K562 (cell line): ENCODE measurements around the gene GDAP1L1. TPM values are rescaled to one million over a fixed set of nuclear protein-coding genes. Genes with fewer than 3 reads are reported as not detected.

Experiments
- CEBPG ChIP-seq, 3 experiments: fragments of 200-800 bp in 1 of 3; sonication (Bioruptor generic) in 1 of 3; sonication (generic) in 1 of 3; formaldehyde crosslinking in 1 of 3; IDR thresholded peaks in 2 of 3; conservative IDR thresholded peaks in 1 of 3; 2 replicates each; pipeline versions ENCODE4 v1.6.1 to v1.8.0; 2016 to 2022; ENCODE audit warnings: missing compliant biosample characterization in 2 of 3, missing genetic modification characterization in 2 of 3, mild to moderate bottlenecking in 1 of 3, missing genetic modification reagents in 1 of 3
- DACH1 ChIP-seq: fragments of 450-650 bp; IDR thresholded peaks from 2 replicates; pipeline ENCODE4 v1.6.1; 2018; ENCODE audit not compliant: partially characterized antibody
- EGR1 ChIP-seq: fragments of 450-650 bp; conservative IDR thresholded peaks from 2 replicates; pipeline ENCODE4 v1.6.1; 2017; ENCODE audit warnings: mild to moderate bottlenecking
- EP400 ChIP-seq: fragments of 450-650 bp; IDR thresholded peaks from 2 replicates; pipeline ENCODE4 v1.6.1; 2017; ENCODE audit warnings: antibody characterized with exemption, mild to moderate bottlenecking, moderate library complexity
- HNRNPL ChIP-seq: fragments of 200-400 bp; formaldehyde crosslinking; IDR thresholded peaks from 2 replicates; pipeline ENCODE4 v1.6.1; 2017; ENCODE audit warnings: low read depth, mild to moderate bottlenecking, low read length
- KLF6 ChIP-seq: fragments of 250-450 bp; sonication (Bioruptor Pico); IDR thresholded peaks from 2 replicates; pipeline ENCODE4 v1.4.0; 2020; ENCODE audit warnings: mild to moderate bottlenecking, moderate library complexity, borderline replicate concordance
- MTA3 ChIP-seq: fragments of 450-650 bp; formaldehyde crosslinking; IDR thresholded peaks from 2 replicates; pipeline ENCODE4 v1.6.1; 2017; ENCODE audit warnings: mild to moderate bottlenecking, borderline replicate concordance
- MYNN ChIP-seq, 2 experiments: sonication (generic); formaldehyde crosslinking in 1 of 2; IDR thresholded peaks; 2 replicates each; pipeline versions ENCODE4 v1.5.0 to v1.6.1; 2016 to 2020; ENCODE audit warnings: antibody characterized with exemption in 1 of 2, missing genetic modification reagents in 1 of 2
- PCBP2 ChIP-seq: fragments of 200-400 bp; formaldehyde crosslinking; IDR thresholded peaks from 2 replicates; pipeline ENCODE4 v1.6.1; 2018; ENCODE audit warnings: low read length, low read depth, mild to moderate bottlenecking, moderate library complexity; ENCODE audit not compliant: poor library complexity, severe bottlenecking
- SIRT6 ChIP-seq: IDR thresholded peaks from one replicate; pipeline ENCODE4 v1.6.1; 2012; ENCODE audit warnings: low read depth, mild to moderate bottlenecking, control low read depth, inconsistent platforms, low read length, moderate library complexity
- SMARCA4 ChIP-seq: fragments of 450-650 bp; IDR thresholded peaks from 2 replicates; pipeline ENCODE4 v1.6.1; 2016
- TCF3 ChIP-seq: sonication (generic); formaldehyde crosslinking; IDR thresholded peaks from 2 replicates; pipeline ENCODE4 v1.4.0; 2020; ENCODE audit warnings: mild to moderate bottlenecking, missing genetic modification reagents
- U2AF1 ChIP-seq: fragments of 200-400 bp; formaldehyde crosslinking; optimal IDR thresholded peaks from 2 replicates; pipeline ENCODE3; 2017; ENCODE audit warnings: mild to moderate bottlenecking, low read depth, low read length, moderate library complexity
- ZFX ChIP-seq: sonication (generic); formaldehyde crosslinking; IDR thresholded peaks from 2 replicates; pipeline ENCODE4 v1.8.0; 2022; ENCODE audit warnings: mild to moderate bottlenecking, missing genetic modification reagents, moderate library complexity
- ZNF324 ChIP-seq: fragments of 250-450 bp; sonication (Bioruptor Pico); IDR thresholded peaks from 2 replicates; pipeline ENCODE4 v1.4.0; 2020; ENCODE audit warnings: mild to moderate bottlenecking
- ZNF583 ChIP-seq: fragments of 250-450 bp; sonication (Bioruptor Pico); IDR thresholded peaks from 2 replicates; pipeline ENCODE4 v1.4.0; 2020
- ZSCAN32 ChIP-seq: fragments of 450-650 bp; formaldehyde crosslinking; IDR thresholded peaks from 2 replicates; pipeline ENCODE4 v1.4.0; 2020; ENCODE audit warnings: mild to moderate bottlenecking, moderate library complexity
- ZZZ3 ChIP-seq: fragments of 450-650 bp; IDR thresholded peaks from 2 replicates; pipeline ENCODE4 v1.6.1; 2016; ENCODE audit warnings: antibody characterized with exemption, mild to moderate bottlenecking, moderate library complexity
- polyA plus RNA-seq, 8 experiments: library from polyadenylated mRNA; depleted of rRNA in 4 of 8; stranded (reverse) in 5 of 8; unstranded in 3 of 8; fragments of >200 nt; fragmentation: Nextera tagmentation in 2 of 8; fragmentation: Illumina TruSeq in 1 of 8; extraction: Ambion mirVana in 2 of 8; extraction: Trizol in 1 of 8; gene quantifications; 2 replicates each; pipeline versions ENCODE4 v1.2.1 to v1.2.3, GENCODE V29; 2011 to 2014; ENCODE audit warnings: inconsistent platforms in 1 of 8, missing spikeins in 1 of 8
- total RNA-seq, 7 experiments: library from RNA; depleted of rRNA in 6 of 7; stranded (reverse); fragments of >200 nt in 6 of 7; fragmentation: Illumina TruSeq in 2 of 7; extraction: Trizol in 2 of 7; gene quantifications; 2 replicates each; pipeline versions ENCODE4 v1.2.1 to v1.2.3, GENCODE V29; 2011 to 2021; ENCODE audit warnings: low replicate concordance in 1 of 7
- TF ChIP-seq, protein P1 (sequence below): fragments of 250-450 bp; sonication (Bioruptor Pico); IDR thresholded peaks from 2 replicates; pipeline ENCODE4 v1.8.0; 2021; ENCODE audit warnings: borderline replicate concordance, mild to moderate bottlenecking, moderate library complexity; ENCODE audit not compliant: poor library complexity, severe bottlenecking
- TF ChIP-seq, protein P2 (sequence below), 2 experiments: fragments of 450-650 bp; IDR thresholded peaks; 2 replicates each; pipeline ENCODE4 v1.6.1; 2016
- TF ChIP-seq, protein P3 (sequence below): sonication (generic); formaldehyde crosslinking; IDR thresholded peaks from 2 replicates; pipeline ENCODE4 v1.8.1; 2023; ENCODE audit warnings: missing genetic modification reagents, mild to moderate bottlenecking, borderline replicate concordance

The GDAP1L1 gene
- total and polyA plus RNA-seq, 9 of the 15 experiments (the other 6 are each of a cell fraction or from before 2014, with no cell fraction given) = 0.06 to 0.40 (median 0.19) TPM; not detected in 5

DNA sequence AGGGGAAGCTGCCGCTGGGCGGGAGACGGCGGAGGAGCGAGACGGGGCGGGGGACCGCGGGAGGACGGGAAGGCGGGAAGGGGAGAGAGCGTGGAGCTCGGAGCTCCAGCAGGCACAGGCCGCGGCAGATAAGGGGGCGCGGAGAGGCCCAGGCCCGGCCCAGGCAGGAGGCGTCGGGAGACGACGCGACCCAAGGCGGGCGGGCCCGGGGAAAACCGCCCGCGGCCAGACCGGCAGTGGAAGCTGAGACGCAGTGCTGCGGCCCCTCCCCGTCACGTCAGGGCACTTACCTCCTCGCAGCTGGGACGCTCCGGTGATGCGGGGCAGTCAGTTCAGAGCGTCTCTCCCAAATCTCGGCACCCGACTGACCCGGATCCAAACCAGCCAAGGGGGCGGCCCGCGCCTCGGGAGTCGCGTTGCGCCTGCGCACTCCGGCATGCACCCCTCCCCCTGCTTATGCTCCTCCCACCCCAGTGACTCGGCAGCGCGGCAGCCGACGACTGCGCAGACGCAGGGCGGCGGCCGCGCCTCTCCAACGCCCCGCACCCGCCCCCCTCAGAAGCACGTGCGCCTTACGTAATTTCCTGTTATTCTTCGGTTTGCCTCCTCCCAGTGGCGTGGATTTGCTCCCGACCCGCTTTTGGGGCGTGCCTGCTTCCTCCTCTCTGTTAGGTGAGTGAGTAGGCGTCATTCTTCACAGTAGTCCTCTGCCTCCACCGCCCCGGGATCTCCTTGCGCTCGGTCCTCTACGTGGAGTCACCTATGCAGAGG lies 36.5 kb upstream of the GDAP1L1 start, which contains the start of gene OSER1 (continued):
- TF ChIP-seq PCBP2 (no peak), ZSCAN32 (CRISPR knock-in tag) (no peak), CEBPG (CRISPR knock-in tag; IDR thresholded peaks at IDR 0.05) (peak; percentile 49; the same call in 1 of the 2 replicates), CEBPG (tag; conservative IDR thresholded peaks at IDR 0.05 in 1 of 2, IDR thresholded peaks at IDR 0.05 in 1 of 2) (peak in 1 of 2 experiments; percentile 18; a peak in 1 of 4 replicates), DACH1 (no peak), ZNF583 (CRISPR knock-in tag) (no peak), HNRNPL (peak; percentile 61; the same call in 1 of the 2 replicates), ZFX (peak; percentile 89), TCF3 (CRISPR knock-in tag) (0 out of 2 replicates have a peak, but pooled peaks have one; percentile 19), MTA3 (0 out of 2 replicates have a peak, but pooled peaks have one; percentile 46), EP400 (peak; percentile 86), ZNF324 (CRISPR knock-in tag) (no peak), MYNN (IDR thresholded peaks at IDR 0.05) (peak; percentile 31; the same call in 1 of the 2 replicates), MYNN (CRISPR knock-in tag; IDR thresholded peaks at IDR 0.05) (no peak), KLF6 (CRISPR knock-in tag) (peak; percentile 82; the same call in 1 of the 2 replicates), EGR1 (peak; percentile 89), SMARCA4 (no peak), U2AF1 (peak; percentile 37), ZZZ3 (no peak), SIRT6 (no peak)
- TF ChIP-seq, protein P1, sequence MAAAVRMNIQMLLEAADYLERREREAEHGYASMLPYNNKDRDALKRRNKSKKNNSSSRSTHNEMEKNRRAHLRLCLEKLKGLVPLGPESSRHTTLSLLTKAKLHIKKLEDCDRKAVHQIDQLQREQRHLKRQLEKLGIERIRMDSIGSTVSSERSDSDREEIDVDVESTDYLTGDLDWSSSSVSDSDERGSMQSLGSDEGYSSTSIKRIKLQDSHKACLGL (CRISPR knock-in tag) = peak; percentile 24
- TF ChIP-seq, protein P2, sequence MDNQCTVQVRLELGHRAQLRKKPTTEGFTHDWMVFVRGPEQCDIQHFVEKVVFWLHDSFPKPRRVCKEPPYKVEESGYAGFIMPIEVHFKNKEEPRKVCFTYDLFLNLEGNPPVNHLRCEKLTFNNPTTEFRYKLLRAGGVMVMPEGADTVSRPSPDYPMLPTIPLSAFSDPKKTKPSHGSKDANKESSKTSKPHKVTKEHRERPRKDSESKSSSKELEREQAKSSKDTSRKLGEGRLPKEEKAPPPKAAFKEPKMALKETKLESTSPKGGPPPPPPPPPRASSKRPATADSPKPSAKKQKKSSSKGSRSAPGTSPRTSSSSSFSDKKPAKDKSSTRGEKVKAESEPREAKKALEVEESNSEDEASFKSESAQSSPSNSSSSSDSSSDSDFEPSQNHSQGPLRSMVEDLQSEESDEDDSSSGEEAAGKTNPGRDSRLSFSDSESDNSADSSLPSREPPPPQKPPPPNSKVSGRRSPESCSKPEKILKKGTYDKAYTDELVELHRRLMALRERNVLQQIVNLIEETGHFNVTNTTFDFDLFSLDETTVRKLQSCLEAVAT (IDR thresholded peaks at IDR 0.05) = peak; percentile 32 to 80; a peak in 2 of 4 replicates
- TF ChIP-seq, protein P3, sequence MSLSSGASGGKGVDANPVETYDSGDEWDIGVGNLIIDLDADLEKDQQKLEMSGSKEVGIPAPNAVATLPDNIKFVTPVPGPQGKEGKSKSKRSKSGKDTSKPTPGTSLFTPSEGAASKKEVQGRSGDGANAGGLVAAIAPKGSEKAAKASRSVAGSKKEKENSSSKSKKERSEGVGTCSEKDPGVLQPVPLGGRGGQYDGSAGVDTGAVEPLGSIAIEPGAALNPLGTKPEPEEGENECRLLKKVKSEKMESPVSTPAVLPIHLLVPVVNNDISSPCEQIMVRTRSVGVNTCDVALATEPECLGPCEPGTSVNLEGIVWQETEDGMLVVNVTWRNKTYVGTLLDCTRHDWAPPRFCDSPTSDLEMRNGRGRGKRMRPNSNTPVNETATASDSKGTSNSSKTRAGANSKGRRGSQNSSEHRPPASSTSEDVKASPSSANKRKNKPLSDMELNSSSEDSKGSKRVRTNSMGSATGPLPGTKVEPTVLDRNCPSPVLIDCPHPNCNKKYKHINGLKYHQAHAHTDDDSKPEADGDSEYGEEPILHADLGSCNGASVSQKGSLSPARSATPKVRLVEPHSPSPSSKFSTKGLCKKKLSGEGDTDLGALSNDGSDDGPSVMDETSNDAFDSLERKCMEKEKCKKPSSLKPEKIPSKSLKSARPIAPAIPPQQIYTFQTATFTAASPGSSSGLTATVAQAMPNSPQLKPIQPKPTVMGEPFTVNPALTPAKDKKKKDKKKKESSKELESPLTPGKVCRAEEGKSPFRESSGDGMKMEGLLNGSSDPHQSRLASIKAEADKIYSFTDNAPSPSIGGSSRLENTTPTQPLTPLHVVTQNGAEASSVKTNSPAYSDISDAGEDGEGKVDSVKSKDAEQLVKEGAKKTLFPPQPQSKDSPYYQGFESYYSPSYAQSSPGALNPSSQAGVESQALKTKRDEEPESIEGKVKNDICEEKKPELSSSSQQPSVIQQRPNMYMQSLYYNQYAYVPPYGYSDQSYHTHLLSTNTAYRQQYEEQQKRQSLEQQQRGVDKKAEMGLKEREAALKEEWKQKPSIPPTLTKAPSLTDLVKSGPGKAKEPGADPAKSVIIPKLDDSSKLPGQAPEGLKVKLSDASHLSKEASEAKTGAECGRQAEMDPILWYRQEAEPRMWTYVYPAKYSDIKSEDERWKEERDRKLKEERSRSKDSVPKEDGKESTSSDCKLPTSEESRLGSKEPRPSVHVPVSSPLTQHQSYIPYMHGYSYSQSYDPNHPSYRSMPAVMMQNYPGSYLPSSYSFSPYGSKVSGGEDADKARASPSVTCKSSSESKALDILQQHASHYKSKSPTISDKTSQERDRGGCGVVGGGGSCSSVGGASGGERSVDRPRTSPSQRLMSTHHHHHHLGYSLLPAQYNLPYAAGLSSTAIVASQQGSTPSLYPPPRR (CRISPR knock-in tag) = peak; percentile 56
